HG02943 (cell line): ENCODE data around the gene LIAS.

Source experiments
- ATAC-seq: cut with Tn5 transposase; IDR thresholded peaks from one replicate; pipeline ENCODE4 v1.9.1; 2021; ENCODE audit warnings: mild to moderate bottlenecking, low read depth, moderate library complexity; ENCODE audit not compliant: unreplicated experiment

Gene LIAS

DNA sequence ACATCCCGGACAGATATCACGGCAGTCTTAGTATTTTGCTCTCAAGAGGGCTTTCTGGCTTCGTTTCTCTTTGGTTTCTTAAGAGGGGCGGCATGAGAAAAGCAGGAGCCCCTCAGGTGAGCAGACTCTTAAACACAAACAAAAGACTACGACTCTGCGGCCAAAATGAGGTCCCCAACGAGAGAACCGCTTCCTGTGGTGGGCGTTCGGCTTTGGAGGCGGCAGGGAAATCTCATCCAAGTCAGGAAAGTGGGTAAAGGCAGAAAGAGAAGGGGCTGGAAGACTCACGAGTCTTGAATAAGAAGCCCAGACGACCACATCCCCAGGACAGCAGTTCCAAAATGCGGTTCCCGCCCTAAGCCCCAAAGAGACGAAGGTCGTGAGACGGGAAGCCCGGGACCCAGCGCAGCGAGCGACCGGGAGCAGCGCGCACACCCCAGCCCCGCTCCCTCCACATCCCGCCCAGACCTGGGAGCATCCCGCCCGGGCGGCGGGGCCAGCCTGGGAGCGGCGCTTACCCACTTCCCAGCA is 68.0 kb downstream of the LIAS start:
- peak; percentile 19 for ATAC-seq

DNA sequence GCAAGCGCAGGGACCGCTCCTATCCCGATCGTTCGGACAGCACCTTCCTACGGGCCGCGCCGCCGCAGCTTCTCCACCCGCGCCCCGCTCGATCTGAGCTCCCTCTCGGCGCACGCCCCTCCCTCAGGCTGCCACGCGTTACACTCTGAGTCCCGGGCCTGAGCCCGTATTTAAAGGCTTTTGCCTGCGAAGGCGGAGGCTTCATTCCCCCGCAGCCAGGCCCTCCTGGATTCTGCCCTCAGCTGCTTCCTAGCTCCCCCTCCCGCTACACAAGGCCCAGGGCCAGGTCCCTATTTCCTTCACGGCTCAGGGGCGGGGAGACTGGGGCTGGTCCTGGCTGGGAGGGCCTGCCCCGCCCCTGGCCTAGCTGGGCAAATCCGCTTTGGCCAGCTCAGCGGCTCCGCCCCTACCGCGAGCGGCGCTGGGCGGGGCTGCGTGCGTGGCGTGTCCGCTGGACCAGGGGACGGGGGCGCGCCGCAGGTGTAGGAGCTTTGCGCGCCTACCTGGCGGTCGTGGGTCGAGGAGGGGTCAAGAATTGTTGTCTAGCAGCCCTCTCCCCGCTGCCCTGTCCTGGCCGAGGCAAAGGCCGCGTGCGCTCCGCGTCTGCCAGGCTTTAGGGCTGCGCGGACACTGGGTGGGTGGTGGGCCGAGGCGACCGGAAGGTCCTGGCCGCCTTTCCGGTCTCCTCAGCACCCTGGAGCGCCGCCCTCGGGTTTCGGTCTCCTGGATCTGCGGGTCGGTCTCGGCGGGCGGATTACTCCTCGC is 68.6 kb downstream of the LIAS start, which contains the start of gene UGDH:
UGDH (minus strand) TSS at position 144 of the 765 bp plus-strand sequence. CDS start 5,927 bp downstream, outside the sequence.
- ATAC-seq, result peak; percentile 93

DNA sequence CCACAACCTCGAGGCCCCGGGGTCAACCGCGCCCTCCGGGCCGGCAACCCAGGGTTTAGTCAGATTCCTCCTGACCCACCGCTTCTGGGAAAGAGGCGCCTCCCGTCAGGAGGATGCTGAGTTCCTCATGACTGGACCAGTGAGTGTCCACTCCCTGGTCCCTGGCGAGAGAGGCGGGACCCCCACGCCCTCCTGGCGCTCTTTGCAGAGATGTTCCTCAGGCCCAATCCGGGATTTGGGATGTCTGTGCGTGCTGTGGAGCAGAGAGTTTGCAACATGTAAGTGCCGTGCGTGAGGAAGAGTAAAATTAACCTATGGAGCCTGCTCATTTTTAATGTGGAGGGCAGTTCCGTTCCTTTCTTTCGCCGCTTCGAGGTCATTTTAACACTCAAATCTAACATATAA is 69.2 kb downstream of the LIAS start:
- ATAC-seq, result no peak
